Trophoblast cell (in vitro differentiated cells and primary cell): ENCODE data around the gene CCDC57.

ENCODE experiments used
- DNase-seq, 2 donors: peaks; one replicate each; pipeline ENCODE4 v3.0.0-alpha.2; 2016
- H2AFZ ChIP-seq: 2 replicates; pipeline ENCODE4 v1.6.1; 2013; ENCODE audit warnings: low read length, moderate library complexity, mild to moderate bottlenecking; ENCODE audit not compliant: insufficient read depth, poor library complexity
- H2AK5ac ChIP-seq: 2 replicates; pipeline ENCODE4 v1.6.1; 2013; ENCODE audit warnings: mild to moderate bottlenecking, low read length
- H2BK120ac ChIP-seq: 2 replicates; pipeline ENCODE4 v1.6.1; 2013; ENCODE audit warnings: low read length, mild to moderate bottlenecking, moderate library complexity; ENCODE audit not compliant: insufficient read depth, poor library complexity
- H2BK12ac ChIP-seq: 2 replicates; pipeline ENCODE4 v1.6.1; 2013; ENCODE audit warnings: mild to moderate bottlenecking, low read length, moderate library complexity
- H2BK5ac ChIP-seq: 2 replicates; pipeline ENCODE4 v1.6.1; 2013; ENCODE audit warnings: low read length, low read depth, moderate library complexity, mild to moderate bottlenecking; ENCODE audit not compliant: poor library complexity
- H3K14ac ChIP-seq: 2 replicates; pipeline ENCODE4 v1.6.1; 2013; ENCODE audit warnings: mild to moderate bottlenecking, low read length
- H3K18ac ChIP-seq: 2 replicates; pipeline ENCODE4 v1.6.1; 2013; ENCODE audit warnings: mild to moderate bottlenecking, low read length
- H3K23ac ChIP-seq: 2 replicates; pipeline ENCODE4 v1.6.1; 2013; ENCODE audit warnings: low read length
- H3K27ac ChIP-seq: 2 replicates; pipeline ENCODE4 v1.5.1; 2013; ENCODE audit warnings: low read depth, mild to moderate bottlenecking, inconsistent platforms, low read length, moderate library complexity
- H3K27me3 ChIP-seq: 2 replicates; pipeline ENCODE4 v1.6.1; 2013; ENCODE audit warnings: inconsistent platforms, mild to moderate bottlenecking, low read length, moderate library complexity; ENCODE audit not compliant: insufficient read depth
- H3K36me3 ChIP-seq, 2 experiments: 1 replicate in 1 of 2; 2 replicates in 1 of 2; pipeline ENCODE4 v1.6.1; 2013; ENCODE audit warnings: low read length in 2 of 2, mild to moderate bottlenecking in 2 of 2, moderate library complexity in 1 of 2; ENCODE audit not compliant: insufficient read depth in 2 of 2, control insufficient read depth in 1 of 2
- H3K4ac ChIP-seq: 2 replicates; pipeline ENCODE4 v1.6.1; 2013; ENCODE audit warnings: low read depth, mild to moderate bottlenecking, low read length, moderate library complexity
- H3K4me1 ChIP-seq, 2 experiments: 1 replicate in 1 of 2; 2 replicates in 1 of 2; pipeline ENCODE4 v1.6.1; 2013; ENCODE audit warnings: low read length in 2 of 2, mild to moderate bottlenecking in 2 of 2, moderate library complexity in 1 of 2; ENCODE audit not compliant: insufficient read depth in 2 of 2, control insufficient read depth in 1 of 2
- H3K4me2 ChIP-seq: 2 replicates; pipeline ENCODE4 v1.6.1; 2013; ENCODE audit warnings: inconsistent platforms, mild to moderate bottlenecking, low read length, moderate library complexity
- H3K4me3 ChIP-seq: 2 replicates; pipeline ENCODE4 v1.5.1; 2013; ENCODE audit warnings: mild to moderate bottlenecking, low read depth, low read length, inconsistent platforms
- H3K79me1 ChIP-seq: one replicate; pipeline ENCODE4 v1.6.1; 2013; ENCODE audit warnings: low read length
- H3K79me2 ChIP-seq: 2 replicates; pipeline ENCODE4 v1.6.1; 2013; ENCODE audit warnings: low read length, mild to moderate bottlenecking; ENCODE audit not compliant: control insufficient read depth, insufficient read depth, poor library complexity
- H3K9ac ChIP-seq: 2 replicates; pipeline ENCODE4 v1.6.1; 2013; ENCODE audit warnings: mild to moderate bottlenecking, low read length
- H3K9me3 ChIP-seq: 2 replicates; pipeline ENCODE4 v1.6.1; 2013; ENCODE audit warnings: low read depth, mild to moderate bottlenecking, control low read depth, inconsistent platforms, low read length; ENCODE audit not compliant: insufficient read depth
- H4K12ac ChIP-seq: 2 replicates; pipeline ENCODE4 v1.6.1; 2013; ENCODE audit warnings: low read depth, mild to moderate bottlenecking, low read length, moderate library complexity
- H4K8ac ChIP-seq: 2 replicates; pipeline ENCODE4 v1.6.1; 2013; ENCODE audit warnings: low read depth, mild to moderate bottlenecking, low read length, moderate library complexity
- H4K91ac ChIP-seq: one replicate; pipeline ENCODE4 v1.6.1; 2013; ENCODE audit warnings: low read depth, mild to moderate bottlenecking, low read length, moderate library complexity
- WGBS: extraction: QIAGEN DNeasy Blood & Tissue Kit; methylation state at CpG from one replicate; pipeline ENCODE4 v1.1.7; 2013; ENCODE audit warnings: missing lambda C conversion rate; ENCODE audit not compliant: insufficient read length, insufficient coverage; ENCODE audit errors: extremely low coverage; 5-methylcytosine and 5-hydroxymethylcytosine counted together

CCDC57 gene

DNA sequence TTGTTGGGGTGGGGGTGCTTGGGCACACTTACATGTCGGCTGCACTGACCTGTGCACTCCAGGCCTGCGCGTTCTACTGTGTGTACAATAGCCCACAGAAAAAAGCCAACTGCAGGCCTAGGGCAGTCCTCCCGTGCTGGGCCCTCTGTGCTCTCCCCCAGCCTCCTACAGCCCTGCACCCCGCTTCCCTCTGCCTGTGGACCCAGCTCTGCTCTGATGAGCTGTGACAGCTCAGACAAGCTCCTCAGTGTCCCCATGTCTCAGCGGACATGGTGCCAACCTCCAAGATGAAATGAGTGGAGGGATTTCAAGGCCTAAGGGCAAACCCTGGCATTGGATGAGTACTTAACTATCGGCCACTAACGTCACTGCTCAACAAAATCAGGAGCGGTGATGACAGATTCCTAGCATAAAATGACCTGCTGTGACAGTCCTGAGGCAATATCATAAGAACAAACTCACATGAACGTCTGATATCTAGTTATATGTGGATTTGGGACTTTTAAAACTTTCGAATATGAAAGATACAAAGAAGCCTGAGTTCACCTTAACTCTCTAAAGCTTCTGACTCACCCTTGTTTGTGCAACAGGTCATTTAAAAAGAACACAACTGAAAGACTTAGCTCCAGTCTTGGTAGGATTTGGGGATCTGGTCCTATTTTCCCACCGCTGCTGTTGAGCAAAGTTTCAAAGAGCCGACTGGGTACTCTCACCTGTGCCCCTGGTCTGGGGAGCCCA, 34.7 kb downstream of the CCDC57 start:
- Histone ChIP-seq H4K12ac (no peak overlapping the region), H3K79me2 (no peaks in the 10 kb centered on the region), H3K27ac (no peak overlapping the region), H3K18ac (no peak overlapping the region), H4K8ac (no peak overlapping the region), H2AFZ (no peak overlapping the region), H3K27me3 (no peaks in the 10 kb centered on the region), H3K4me1 (peaks cover 3 to 4% of the 10 kb centered on the region in 2 experiments), H2BK120ac (no peak overlapping the region), H3K9ac (no peak overlapping the region), H3K4ac (no peak overlapping the region), H3K4me2 (no peak overlapping the region), H3K79me1 (no peaks in the 10 kb centered on the region), H4K91ac (no peak overlapping the region), H2BK12ac (no peak overlapping the region), H3K14ac (no peak overlapping the region), H2BK5ac (no peak overlapping the region), H3K36me3 (peaks cover 18 to 23% of the 10 kb centered on the region in 2 experiments), H2AK5ac (no peak overlapping the region), H3K4me3 (no peak overlapping the region), H3K9me3 (peaks cover 5% of the 10 kb centered on the region), H3K23ac (no peak overlapping the region)
- no CpG with 5 or more reads among the region's 13 CpGs for WGBS
- no peak for DNase-seq

GRCh38 chr17:82177276-82177675, 35.4 kb downstream of the CCDC57 start:
- no peak overlapping the region for H4K12ac ChIP-seq
- H3K4me3 ChIP-seq: no peak overlapping the region
- no peaks in the 10 kb centered on the region for H3K27me3 ChIP-seq
- no peak overlapping the region for H3K4ac ChIP-seq
- H3K27ac ChIP-seq: no peak overlapping the region
- H4K8ac ChIP-seq: no peak overlapping the region
- no peak overlapping the region for H3K14ac ChIP-seq
- no peak overlapping the region for H3K23ac ChIP-seq
- no peaks in the 10 kb centered on the region for H3K79me1 ChIP-seq
- H2AFZ ChIP-seq: no peak overlapping the region
- peaks cover 3 to 4% of the 10 kb centered on the region in 2 experiments for H3K4me1 ChIP-seq
- no peak overlapping the region for H2AK5ac ChIP-seq
- H2BK120ac ChIP-seq: no peak overlapping the region
- no peak overlapping the region for H4K91ac ChIP-seq
- H3K18ac ChIP-seq: no peak overlapping the region
- WGBS: no CpG with 5 or more reads among the region's 11 CpGs
- H3K36me3 ChIP-seq: peaks cover 19% of the 10 kb centered on the region in 2 experiments
- peaks cover 7% of the 10 kb centered on the region for H3K9me3 ChIP-seq
- H3K4me2 ChIP-seq: no peak overlapping the region
- H3K9ac ChIP-seq: no peak overlapping the region
- DNase-seq: peak in 1 of 2 donors; percentile 51
- H2BK5ac ChIP-seq: no peak overlapping the region
- H2BK12ac ChIP-seq: no peak overlapping the region
- H3K79me2 ChIP-seq: no peaks in the 10 kb centered on the region

DNA sequence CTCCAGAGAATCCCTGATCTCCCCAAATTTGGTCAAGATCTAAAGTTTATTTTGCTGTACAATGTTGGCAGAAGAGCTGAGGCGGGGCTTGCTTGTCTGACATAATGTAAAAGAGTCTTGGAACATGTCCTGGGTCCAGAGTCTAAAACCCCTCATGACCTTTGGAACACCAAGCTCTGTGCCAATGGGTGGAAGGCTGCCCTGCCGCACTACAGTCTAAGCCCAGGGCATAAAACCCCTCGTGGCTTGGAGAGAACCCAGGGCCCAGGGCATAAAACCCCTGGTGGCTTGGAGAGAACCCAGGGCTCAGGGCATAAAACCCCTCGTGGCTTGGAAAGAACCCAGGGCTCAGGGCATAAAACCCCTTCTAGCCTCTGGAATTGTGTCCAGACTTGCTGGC, 36.7 kb downstream of the CCDC57 start:
- H3K79me1 ChIP-seq: no peaks in the 10 kb centered on the region
- no peak overlapping the region for H3K4me3 ChIP-seq
- no peak for DNase-seq
- no peak overlapping the region for H3K14ac ChIP-seq
- WGBS: no CpG with 5 or more reads among the region's 4 CpGs
- H2BK120ac ChIP-seq: no peak overlapping the region
- H3K18ac ChIP-seq: no peak overlapping the region
- H3K79me2 ChIP-seq: no peaks in the 10 kb centered on the region
- no peak overlapping the region for H4K12ac ChIP-seq
- H2BK12ac ChIP-seq: no peak overlapping the region
- no peak overlapping the region for H2BK5ac ChIP-seq
- no peak overlapping the region for H3K4ac ChIP-seq
- no peak overlapping the region for H3K23ac ChIP-seq
- H3K9ac ChIP-seq: no peak overlapping the region
- H3K9me3 ChIP-seq: peaks cover 7% of the 10 kb centered on the region
- no peak overlapping the region for H4K91ac ChIP-seq
- no peak overlapping the region for H4K8ac ChIP-seq
- no peak overlapping the region for H2AK5ac ChIP-seq
- no peak overlapping the region for H2AFZ ChIP-seq
- no peak overlapping the region for H3K27ac ChIP-seq
- no peak overlapping the region for H3K4me2 ChIP-seq
- H3K36me3 ChIP-seq: peaks cover 25 to 26% of the 10 kb centered on the region in 2 experiments
- H3K27me3 ChIP-seq: no peaks in the 10 kb centered on the region
- H3K4me1 ChIP-seq: peaks cover 3 to 4% of the 10 kb centered on the region in 2 experiments

DNA sequence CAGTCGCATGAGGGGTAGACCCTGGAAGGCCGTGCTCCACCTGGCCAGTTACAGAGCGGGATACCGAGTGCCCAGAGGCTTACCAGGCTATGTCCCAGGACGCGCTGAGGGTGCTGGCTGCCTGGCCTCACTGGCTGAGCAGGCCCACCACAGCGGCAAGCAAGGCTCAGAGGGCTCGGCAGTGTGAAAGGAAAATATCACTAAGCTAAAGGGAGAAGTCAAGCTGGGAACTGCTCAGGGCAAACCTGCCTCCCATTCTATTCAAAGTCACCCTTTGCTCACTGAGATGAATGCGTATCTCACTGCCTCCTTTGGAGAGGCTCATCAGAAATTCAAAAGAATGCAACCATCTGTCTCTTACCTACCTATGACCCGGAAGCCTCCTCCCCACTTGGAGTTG, 37.4 kb downstream of the CCDC57 start:
- H2BK12ac ChIP-seq: no peak overlapping the region
- H3K27me3 ChIP-seq: no peaks in the 10 kb centered on the region
- no peaks in the 10 kb centered on the region for H3K79me2 ChIP-seq
- peaks cover 3 to 4% of the 10 kb centered on the region in 2 experiments for H3K4me1 ChIP-seq
- no peak for DNase-seq
- H2AFZ ChIP-seq: no peak overlapping the region
- no peak overlapping the region for H3K18ac ChIP-seq
- no peak overlapping the region for H4K8ac ChIP-seq
- H3K4me3 ChIP-seq: no peak overlapping the region
- H3K23ac ChIP-seq: no peak overlapping the region
- WGBS: no CpG with 5 or more reads among the region's 10 CpGs
- peaks cover 28% of the 10 kb centered on the region in 2 experiments for H3K36me3 ChIP-seq
- H3K4ac ChIP-seq: no peak overlapping the region
- H4K91ac ChIP-seq: no peak overlapping the region
- no peaks in the 10 kb centered on the region for H3K79me1 ChIP-seq
- peaks cover 7% of the 10 kb centered on the region for H3K9me3 ChIP-seq
- no peak overlapping the region for H2BK5ac ChIP-seq
- no peak overlapping the region for H2AK5ac ChIP-seq
- no peak overlapping the region for H4K12ac ChIP-seq
- H2BK120ac ChIP-seq: no peak overlapping the region
- H3K4me2 ChIP-seq: no peak overlapping the region
- H3K9ac ChIP-seq: no peak overlapping the region
- no peak overlapping the region for H3K14ac ChIP-seq
- no peak overlapping the region for H3K27ac ChIP-seq
